ENCODE measurements around the gene OR10G7. TPM values are rescaled to one million over a fixed set of nuclear protein-coding genes. Genes with fewer than 3 reads are reported as not detected.

Gene OR10G7
- total and polyA plus RNA-seq, 2 donors: not detected

DNA sequence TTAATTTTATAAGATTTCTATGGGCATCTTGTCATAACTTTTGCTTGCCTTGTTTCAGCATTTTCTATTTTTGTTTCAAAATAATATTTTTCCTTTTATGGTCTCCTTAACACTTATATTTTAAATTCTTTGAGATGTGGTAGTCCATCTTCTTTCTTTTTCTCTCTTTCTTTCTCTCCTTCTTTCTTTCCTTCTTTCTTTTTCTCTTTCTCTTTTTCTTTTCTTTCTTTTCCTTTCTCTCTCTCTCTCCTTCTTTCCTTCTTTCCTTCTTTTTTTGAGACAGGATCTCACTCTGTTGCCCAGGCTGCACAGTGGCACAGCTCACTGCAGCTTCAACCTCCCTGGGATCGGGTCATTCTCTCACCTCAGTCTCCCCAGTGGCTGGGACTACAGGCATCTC, 36.1 kb upstream of the OR10G7 start:
- 38% methylated on average over 1 of the region's 1 CpG for WGBS

DNA sequence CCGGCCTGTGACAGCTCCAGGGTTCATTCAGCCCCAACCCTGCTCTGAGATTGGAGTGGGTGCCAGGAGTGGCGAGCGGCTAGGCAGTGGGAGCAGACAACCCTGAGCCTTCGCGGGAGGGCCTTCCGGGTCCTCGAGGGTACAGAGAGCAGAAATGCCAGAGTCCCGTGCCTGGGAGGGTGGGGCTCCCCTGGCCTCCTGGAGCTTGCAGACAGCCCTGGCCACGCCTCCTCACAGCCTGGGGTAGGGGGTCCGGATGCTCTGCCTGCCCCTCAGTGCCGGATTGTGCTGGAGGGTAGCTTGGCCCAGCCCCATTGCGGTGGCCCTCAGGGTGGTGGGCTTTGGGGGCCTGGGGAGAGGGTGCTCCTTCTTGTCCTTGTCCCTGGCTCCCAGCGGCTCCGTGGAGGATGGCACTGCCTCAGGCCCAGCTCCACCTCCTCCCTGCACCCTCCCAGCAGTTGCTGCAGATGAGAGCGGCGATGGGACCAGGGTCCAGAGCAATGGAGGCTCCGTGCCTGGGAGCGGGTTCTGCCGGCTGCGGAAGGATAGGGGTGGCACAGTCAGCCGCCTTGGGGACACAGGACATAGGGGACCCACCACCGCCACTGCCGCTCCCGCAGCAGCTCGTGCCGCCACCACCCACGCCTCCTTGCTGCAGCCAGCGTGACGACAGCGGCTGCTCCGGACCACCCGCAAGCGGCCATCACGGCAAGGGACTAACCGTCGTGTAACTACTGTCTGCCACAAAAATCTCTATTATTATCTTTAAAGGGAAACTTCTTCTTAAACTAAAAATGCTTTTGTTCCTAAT, 34.9 kb upstream of the OR10G7 start:
- H3K36me3 ChIP-seq (ENCODE audit: control insufficient read depth in 2 of 2, insufficient read depth in 2 of 2, low read length in 1 of 2): no peaks in the 10 kb centered on the region
- peaks cover 0 to 6% of the 10 kb centered on the region in 2 donors for H3K4me1 ChIP-seq (ENCODE audit: control insufficient read depth in 2 of 2, insufficient read depth in 2 of 2, low read length in 2 of 2)
- H3K4me3 ChIP-seq (ENCODE audit: low read length in 2 of 2): peak overlapping the region; percentile 14 to 20
- no peaks in the 10 kb centered on the region for H3K9me3 ChIP-seq (ENCODE audit: control insufficient read depth in 2 of 2, insufficient read depth in 1 of 2, low read length in 1 of 2)
- no peak overlapping the region for H3K27ac ChIP-seq (ENCODE audit: low read depth in 1 of 2, low read length in 1 of 2)
- WGBS: 19% methylated on average over 36 of the region's 36 CpGs
- peaks cover 0 to 17% of the 10 kb centered on the region in 2 donors for H3K27me3 ChIP-seq (ENCODE audit: control insufficient read depth in 2 of 2, insufficient read depth in 1 of 2, low read length in 1 of 2)
- peak in 1 of 9 donors; percentile 10 for DNase-seq (ENCODE audit: low read depth in 6 of 9, low spot score in 9 of 9)

More for the DNA sequence above, 36.1 kb upstream of the OR10G7 start:
- H3K4me1 ChIP-seq (ENCODE audit: control insufficient read depth in 2 of 2, insufficient read depth in 2 of 2, low read length in 2 of 2): peaks cover 0 to 6% of the 10 kb centered on the region in 2 donors
- no peaks in the 10 kb centered on the region for H3K9me3 ChIP-seq (ENCODE audit: control insufficient read depth in 2 of 2, insufficient read depth in 1 of 2, low read length in 1 of 2)
- peaks cover 0 to 17% of the 10 kb centered on the region in 2 donors for H3K27me3 ChIP-seq (ENCODE audit: control insufficient read depth in 2 of 2, insufficient read depth in 1 of 2, low read length in 1 of 2)
- DNase-seq (ENCODE audit: low read depth in 6 of 9, low spot score in 9 of 9): no peak
- no peak overlapping the region for H3K4me3 ChIP-seq (ENCODE audit: low read length in 2 of 2)
- H3K36me3 ChIP-seq (ENCODE audit: control insufficient read depth in 2 of 2, insufficient read depth in 2 of 2, low read length in 1 of 2): no peaks in the 10 kb centered on the region
- H3K27ac ChIP-seq (ENCODE audit: low read depth in 1 of 2, low read length in 1 of 2): no peak overlapping the region

DNA sequence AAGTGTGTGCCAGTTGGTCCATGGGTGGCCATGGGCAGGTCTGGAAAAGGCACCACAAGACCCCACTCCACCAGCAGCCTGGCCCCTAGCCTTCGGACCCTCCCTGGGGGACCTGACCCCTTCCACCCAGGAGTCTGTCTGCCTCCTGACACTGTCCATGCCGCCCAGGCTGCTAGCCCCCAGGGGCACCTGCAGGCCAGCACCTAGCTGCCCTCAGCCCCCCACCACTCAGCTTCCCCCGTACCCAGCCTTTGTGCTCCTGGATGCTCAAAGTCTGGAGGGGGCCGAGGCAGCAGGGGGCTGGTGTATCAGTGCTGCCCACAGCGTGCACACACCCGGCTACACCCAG, 34.3 kb upstream of the OR10G7 start:
- no peak overlapping the region for H3K27ac ChIP-seq (ENCODE audit: low read depth in 1 of 2, low read length in 1 of 2)

DNA sequence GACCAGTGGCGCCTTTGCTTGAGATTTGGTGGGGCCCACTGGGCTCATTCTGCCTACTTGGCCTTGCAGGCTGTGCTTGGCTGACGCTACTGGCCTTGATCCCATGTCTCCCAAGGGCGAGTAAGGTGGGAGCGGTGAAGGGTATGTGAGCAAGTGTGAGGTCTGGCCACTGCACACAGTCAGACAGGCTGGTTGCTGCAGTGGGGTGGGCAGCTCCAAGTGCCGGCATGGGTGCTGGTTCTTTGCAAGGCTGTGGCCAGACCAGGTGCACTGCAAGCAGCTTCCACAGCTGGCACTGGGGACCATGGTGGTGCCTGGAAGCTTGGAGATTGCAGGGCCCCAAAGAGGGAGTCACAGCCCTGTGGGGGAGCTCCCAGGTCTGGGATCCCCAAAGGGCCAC, 33.4 kb upstream of the OR10G7 start:
- Histone ChIP-seq H3K27me3 (ENCODE audit: control insufficient read depth in 2 of 2, insufficient read depth in 1 of 2, low read length in 1 of 2) (peaks cover 3 to 22% of the 10 kb centered on the region in 2 donors), H3K9me3 (ENCODE audit: control insufficient read depth in 2 of 2, insufficient read depth in 1 of 2, low read length in 1 of 2) (no peaks in the 10 kb centered on the region), H3K4me3 (ENCODE audit: low read length in 2 of 2) (no peak overlapping the region), H3K36me3 (ENCODE audit: control insufficient read depth in 2 of 2, insufficient read depth in 2 of 2, low read length in 1 of 2) (no peaks in the 10 kb centered on the region), H3K27ac (ENCODE audit: low read depth in 1 of 2, low read length in 1 of 2) (no peak overlapping the region), H3K4me1 (ENCODE audit: control insufficient read depth in 2 of 2, insufficient read depth in 2 of 2, low read length in 2 of 2) (peaks cover 0 to 6% of the 10 kb centered on the region in 2 donors)
- WGBS: 97% methylated on average over 5 of the region's 5 CpGs
- DNase-seq (ENCODE audit: low read depth in 6 of 9, low spot score in 9 of 9): no peak

More for the DNA sequence above, 34.3 kb upstream of the OR10G7 start:
- 96% methylated on average over 6 of the region's 6 CpGs for WGBS
- Histone ChIP-seq H3K36me3 (ENCODE audit: control insufficient read depth in 2 of 2, insufficient read depth in 2 of 2, low read length in 1 of 2) (no peaks in the 10 kb centered on the region), H3K27me3 (ENCODE audit: control insufficient read depth in 2 of 2, insufficient read depth in 1 of 2, low read length in 1 of 2) (peaks cover under 1 to 17% of the 10 kb centered on the region in 2 donors), H3K4me3 (ENCODE audit: low read length in 2 of 2) (no peak overlapping the region), H3K9me3 (ENCODE audit: control insufficient read depth in 2 of 2, insufficient read depth in 1 of 2, low read length in 1 of 2) (no peaks in the 10 kb centered on the region), H3K4me1 (ENCODE audit: control insufficient read depth in 2 of 2, insufficient read depth in 2 of 2, low read length in 2 of 2) (peaks cover 0 to 6% of the 10 kb centered on the region in 2 donors)
- DNase-seq (ENCODE audit: low read depth in 6 of 9, low spot score in 9 of 9): no peak

DNA sequence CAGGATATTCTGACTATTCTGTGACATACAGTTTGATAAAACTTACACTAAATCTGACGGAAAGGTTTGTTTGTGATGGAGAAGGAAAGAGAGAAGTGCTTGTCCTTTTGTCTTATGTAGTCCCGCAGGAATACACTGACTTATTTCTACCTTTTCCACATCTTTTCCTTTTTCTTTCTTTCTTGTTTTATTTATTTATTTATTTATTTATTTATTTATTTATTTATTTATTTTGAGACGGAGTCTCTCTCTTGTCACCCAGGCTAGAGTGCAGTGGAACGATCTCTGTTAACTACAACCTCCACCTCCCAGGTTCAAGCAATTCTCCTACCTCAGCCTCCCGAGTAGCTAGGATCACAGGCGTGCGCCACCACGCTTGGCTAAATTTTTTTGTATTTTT, 31.0 kb upstream of the OR10G7 start:
- no peaks in the 10 kb centered on the region for H3K9me3 ChIP-seq (ENCODE audit: control insufficient read depth in 2 of 2, insufficient read depth in 1 of 2, low read length in 1 of 2)
- H3K36me3 ChIP-seq (ENCODE audit: control insufficient read depth in 2 of 2, insufficient read depth in 2 of 2, low read length in 1 of 2): no peaks in the 10 kb centered on the region
- WGBS: 96% methylated on average over 8 of the region's 8 CpGs
- no peak overlapping the region for H3K27ac ChIP-seq (ENCODE audit: low read depth in 1 of 2, low read length in 1 of 2)
- DNase-seq (ENCODE audit: low read depth in 6 of 9, low spot score in 9 of 9): no peak
- no peak overlapping the region for H3K4me3 ChIP-seq (ENCODE audit: low read length in 2 of 2)
- peaks cover 3 to 22% of the 10 kb centered on the region in 2 donors for H3K27me3 ChIP-seq (ENCODE audit: control insufficient read depth in 2 of 2, insufficient read depth in 1 of 2, low read length in 1 of 2)
- H3K4me1 ChIP-seq (ENCODE audit: control insufficient read depth in 2 of 2, insufficient read depth in 2 of 2, low read length in 2 of 2): peaks cover 0 to 6% of the 10 kb centered on the region in 2 donors

DNA sequence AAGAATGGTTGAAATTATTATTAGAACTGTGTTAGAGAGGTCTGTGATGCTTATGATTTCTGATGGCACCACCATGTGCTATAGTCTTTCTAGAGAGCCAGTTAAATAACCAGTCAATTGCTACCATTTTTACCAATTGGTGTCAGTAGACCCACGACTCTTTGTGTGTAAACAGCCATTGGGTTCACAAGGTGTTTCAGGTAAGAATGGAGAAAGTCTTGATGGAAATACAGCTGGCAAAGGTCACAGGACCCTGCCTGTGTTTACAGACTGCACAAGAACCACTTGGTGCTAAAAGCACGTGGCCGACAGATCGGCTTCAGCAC, 30.5 kb upstream of the OR10G7 start:
- H3K4me1 ChIP-seq (ENCODE audit: control insufficient read depth in 2 of 2, insufficient read depth in 2 of 2, low read length in 2 of 2): peaks cover 0 to 6% of the 10 kb centered on the region in 2 donors
- no peaks in the 10 kb centered on the region for H3K36me3 ChIP-seq (ENCODE audit: control insufficient read depth in 2 of 2, insufficient read depth in 2 of 2, low read length in 1 of 2)
- H3K27me3 ChIP-seq (ENCODE audit: control insufficient read depth in 2 of 2, insufficient read depth in 1 of 2, low read length in 1 of 2): peaks cover 3 to 21% of the 10 kb centered on the region in 2 donors
- no peak overlapping the region for H3K27ac ChIP-seq (ENCODE audit: low read depth in 1 of 2, low read length in 1 of 2)
- DNase-seq (ENCODE audit: low read depth in 6 of 9, low spot score in 9 of 9): no peak
- no peaks in the 10 kb centered on the region for H3K9me3 ChIP-seq (ENCODE audit: control insufficient read depth in 2 of 2, insufficient read depth in 1 of 2, low read length in 1 of 2)
- H3K4me3 ChIP-seq (ENCODE audit: low read length in 2 of 2): no peak overlapping the region
- WGBS: 95% methylated on average over 4 of the region's 4 CpGs

DNA sequence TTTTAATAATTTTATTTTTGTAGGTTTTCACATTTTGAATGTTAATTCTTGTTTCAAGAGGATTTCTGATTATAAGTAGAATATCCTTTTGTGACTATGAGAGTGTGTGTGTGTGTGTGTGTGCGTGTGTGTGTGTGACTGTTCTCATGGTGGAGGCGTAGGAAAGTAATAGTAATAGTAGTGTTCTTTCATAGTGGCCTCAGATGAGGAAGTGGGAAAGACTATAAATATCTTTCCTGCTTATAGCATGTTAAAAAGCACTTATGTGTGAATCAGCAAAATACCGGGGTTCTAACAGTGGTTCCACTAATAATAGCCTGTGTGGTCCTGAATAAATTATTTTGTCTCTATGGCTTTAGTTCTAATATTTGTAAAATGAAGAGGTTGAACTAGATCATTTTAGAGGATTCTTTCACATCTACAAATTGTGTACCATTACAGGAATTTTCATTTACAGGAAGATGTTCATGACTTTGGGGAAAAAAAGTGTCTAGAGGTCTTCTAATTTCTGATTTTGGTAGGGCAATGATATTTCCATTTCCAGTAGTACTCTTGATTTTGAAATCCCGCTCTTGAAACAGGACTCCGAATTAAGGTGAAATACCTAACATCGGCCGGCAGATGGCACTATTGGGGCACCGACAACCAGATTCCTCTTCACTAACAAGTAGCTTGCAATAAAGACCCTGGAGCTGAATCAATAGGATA, 29.9 kb upstream of the OR10G7 start:
- no peak overlapping the region for H3K27ac ChIP-seq (ENCODE audit: low read depth in 1 of 2, low read length in 1 of 2)
- WGBS: 2% methylated on average over 8 of the region's 8 CpGs
- H3K4me1 ChIP-seq (ENCODE audit: control insufficient read depth in 2 of 2, insufficient read depth in 2 of 2, low read length in 2 of 2): peaks cover 0 to 5% of the 10 kb centered on the region in 2 donors
- no peaks in the 10 kb centered on the region for H3K36me3 ChIP-seq (ENCODE audit: control insufficient read depth in 2 of 2, insufficient read depth in 2 of 2, low read length in 1 of 2)
- H3K9me3 ChIP-seq (ENCODE audit: control insufficient read depth in 2 of 2, insufficient read depth in 1 of 2, low read length in 1 of 2): no peaks in the 10 kb centered on the region
- no peak overlapping the region for H3K4me3 ChIP-seq (ENCODE audit: low read length in 2 of 2)
- DNase-seq (ENCODE audit: low read depth in 6 of 9, low spot score in 9 of 9): peak; percentile 6 to 73 (median 40)
- H3K27me3 ChIP-seq (ENCODE audit: control insufficient read depth in 2 of 2, insufficient read depth in 1 of 2, low read length in 1 of 2): peaks cover 3 to 16% of the 10 kb centered on the region in 2 donors

DNA sequence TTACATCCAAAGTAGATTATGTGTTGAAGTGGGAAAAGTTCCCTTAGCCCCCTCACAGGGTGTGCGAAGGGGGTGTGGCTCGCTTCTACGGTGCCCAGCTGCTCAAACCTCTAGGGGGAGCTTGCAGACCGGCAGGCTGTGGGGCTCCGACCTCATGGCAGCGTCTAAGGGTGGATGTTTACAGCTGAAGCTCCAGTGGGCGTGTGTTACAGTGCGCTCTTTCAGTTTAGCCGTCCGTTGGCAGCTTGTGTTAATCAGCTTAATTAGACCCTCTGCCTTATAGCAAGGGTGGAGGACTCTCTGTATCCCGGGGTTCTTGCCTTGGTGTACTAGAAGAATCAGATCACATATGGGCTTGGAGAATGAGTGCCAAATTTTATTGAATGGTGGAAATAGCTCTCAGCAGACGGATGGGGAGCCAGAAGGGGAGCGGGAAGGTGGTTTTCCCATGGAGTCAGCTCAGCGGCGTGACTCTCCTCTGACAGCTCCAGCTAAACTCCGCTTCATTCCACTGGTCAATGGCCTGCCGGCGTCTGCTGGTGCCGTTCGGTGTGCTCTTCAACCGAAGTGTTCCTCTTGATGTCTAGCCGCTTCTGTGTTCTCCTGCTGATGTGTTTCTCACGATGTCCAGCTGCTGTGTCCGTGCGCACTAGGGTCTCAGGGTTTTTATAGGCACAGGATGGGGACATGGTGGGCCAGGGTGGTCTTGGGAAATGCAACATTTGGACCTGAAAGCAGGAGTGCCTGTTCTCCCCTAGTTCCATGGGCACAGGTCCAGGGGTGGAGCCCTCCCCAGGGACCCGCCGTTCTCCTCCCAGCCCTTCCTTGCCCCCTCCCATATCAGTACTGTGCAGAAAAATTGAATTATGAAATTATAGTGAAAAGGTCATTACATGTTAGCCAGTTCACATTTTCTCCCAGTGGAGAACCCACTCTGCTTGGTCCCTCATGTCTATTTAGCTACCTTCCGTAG, 28.6 kb upstream of the OR10G7 start:
- WGBS: 60% methylated on average over 28 of the region's 28 CpGs
- H3K36me3 ChIP-seq (ENCODE audit: control insufficient read depth in 2 of 2, insufficient read depth in 2 of 2, low read length in 1 of 2): no peaks in the 10 kb centered on the region
- DNase-seq (ENCODE audit: low read depth in 6 of 9, low spot score in 9 of 9): peak in 8 of 9 donors; percentile 12 to 65 (median 33)
- H3K27ac ChIP-seq (ENCODE audit: low read depth in 1 of 2, low read length in 1 of 2): no peak overlapping the region
- no peaks in the 10 kb centered on the region for H3K4me1 ChIP-seq (ENCODE audit: control insufficient read depth in 2 of 2, insufficient read depth in 2 of 2, low read length in 2 of 2)
- H3K9me3 ChIP-seq (ENCODE audit: control insufficient read depth in 2 of 2, insufficient read depth in 1 of 2, low read length in 1 of 2): no peaks in the 10 kb centered on the region
- no peak overlapping the region for H3K4me3 ChIP-seq (ENCODE audit: low read length in 2 of 2)
- H3K27me3 ChIP-seq (ENCODE audit: control insufficient read depth in 2 of 2, insufficient read depth in 1 of 2, low read length in 1 of 2): peaks cover 3 to 5% of the 10 kb centered on the region in 2 donors
